HTERT RPE-1 (cell line): ENCODE results near the gene HSP90AA1.
"Not testable (repeated sequence)": the region's sequence is repeated elsewhere in the genome, so short reads cannot be mapped to it uniquely, and the experiment has no call there.

ENCODE experiments used
- in situ Hi-C: fragments of 300-500 bp; cut with MboI; formaldehyde crosslinking; loops from 4 replicates; pipeline ENCODE4 v1.14.3; 2020; ENCODE audit warnings: low sequenced_read_pairs

Gene HSP90AA1

DNA sequence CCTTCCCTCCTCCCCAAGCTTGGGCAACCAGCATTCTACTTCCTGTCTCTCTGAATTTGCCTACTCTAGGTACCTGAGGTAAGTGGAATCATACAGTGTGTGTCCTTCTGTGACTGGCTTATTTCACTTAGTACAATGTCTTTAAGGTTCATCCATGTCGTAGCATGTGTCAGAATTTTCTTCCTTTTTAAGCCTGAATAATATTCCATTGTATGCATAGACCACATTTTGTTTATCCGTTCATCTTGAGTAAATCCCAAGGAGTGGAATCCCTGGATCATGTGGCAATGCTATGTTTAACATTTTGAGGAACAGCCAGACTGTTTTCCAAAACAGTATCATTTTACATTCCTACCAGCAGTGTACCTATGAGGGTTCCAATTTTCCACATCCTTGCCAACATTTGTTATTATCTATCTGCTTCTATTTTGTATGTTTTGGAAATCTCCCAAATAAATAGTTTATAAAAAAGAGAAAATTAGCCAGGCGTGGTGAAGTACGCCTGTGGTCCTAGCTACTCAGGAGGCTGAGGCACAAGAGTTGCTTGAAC, 12.4 kb downstream of the HSP90AA1 start:
- in situ Hi-C loops = no loop called here

DNA sequence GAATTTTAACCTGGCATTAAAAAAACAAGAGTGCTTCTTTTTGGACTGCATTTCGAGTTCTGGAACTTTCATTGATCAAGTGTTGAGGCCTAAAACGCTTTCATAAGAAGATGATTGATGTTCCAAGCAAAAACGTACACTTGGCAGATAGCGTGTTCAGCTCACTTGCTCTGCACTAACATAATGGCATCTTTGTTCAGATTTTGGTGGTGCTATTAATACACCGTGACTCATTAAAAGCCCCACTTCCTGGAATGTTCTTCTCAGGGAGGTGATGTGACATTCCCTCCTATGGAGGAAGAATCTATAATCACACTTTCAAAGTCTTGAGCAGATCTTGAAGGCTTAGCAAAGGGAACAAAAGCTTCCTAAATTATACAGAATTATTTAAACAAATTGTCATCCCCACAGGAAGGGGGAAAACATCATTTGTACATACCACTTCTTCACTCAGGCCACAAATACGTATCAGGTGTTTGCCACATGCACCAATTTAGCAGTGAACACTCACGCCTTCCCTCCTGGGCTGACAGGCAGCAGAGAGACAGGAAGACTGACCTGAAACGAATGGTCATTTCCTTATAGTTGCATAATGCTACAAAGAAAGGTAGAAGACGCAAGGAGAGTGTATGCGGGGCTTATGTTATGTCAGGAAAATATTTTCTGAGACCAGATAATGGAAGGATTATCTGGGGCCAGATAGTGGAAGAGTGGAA, 15.4 kb downstream of the HSP90AA1 start:
- in situ Hi-C loops = no loop called here

DNA sequence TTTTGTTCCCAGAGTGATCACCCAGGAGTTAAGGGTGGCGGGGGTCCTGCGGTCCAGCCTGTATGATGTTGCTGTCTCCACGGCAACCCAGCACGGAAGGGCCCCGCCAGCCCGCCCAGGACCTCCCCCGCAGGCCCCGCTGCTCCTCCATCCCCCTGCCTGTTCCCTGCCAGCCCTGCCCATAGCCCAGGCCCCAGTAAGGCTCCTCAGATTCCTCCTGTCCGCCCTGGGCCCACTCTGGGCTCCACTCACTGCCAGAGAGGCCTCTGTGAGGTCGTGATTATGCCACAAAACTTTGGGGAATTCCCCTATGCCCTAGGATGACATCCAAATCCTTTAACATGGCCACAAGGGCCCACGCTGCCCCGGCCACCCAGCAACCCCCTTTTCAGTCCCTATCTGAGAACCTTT, 20.8 kb downstream of the HSP90AA1 start:
- in situ Hi-C loops = no loop called here

DNA sequence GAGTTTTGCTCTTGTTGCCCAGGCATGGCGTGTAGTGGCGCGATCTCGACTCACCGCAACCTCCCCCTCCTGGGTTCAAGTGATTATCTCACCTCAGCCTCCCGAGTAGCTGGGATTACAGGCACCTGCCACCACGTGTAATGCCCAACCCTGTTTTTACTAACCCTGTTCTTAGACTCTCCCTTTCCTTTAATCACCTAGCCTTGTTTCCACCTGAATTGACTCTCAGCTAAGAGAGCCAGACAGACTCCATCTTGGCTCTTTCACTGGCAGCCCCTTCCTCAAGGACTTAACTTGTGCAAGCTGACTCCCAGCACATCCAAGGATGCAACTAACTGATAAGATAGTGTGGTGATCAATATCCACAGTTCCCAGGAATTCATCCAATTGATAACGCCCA, 22.3 kb downstream of the HSP90AA1 start:
- in situ Hi-C loops = not testable (repeated sequence)

DNA sequence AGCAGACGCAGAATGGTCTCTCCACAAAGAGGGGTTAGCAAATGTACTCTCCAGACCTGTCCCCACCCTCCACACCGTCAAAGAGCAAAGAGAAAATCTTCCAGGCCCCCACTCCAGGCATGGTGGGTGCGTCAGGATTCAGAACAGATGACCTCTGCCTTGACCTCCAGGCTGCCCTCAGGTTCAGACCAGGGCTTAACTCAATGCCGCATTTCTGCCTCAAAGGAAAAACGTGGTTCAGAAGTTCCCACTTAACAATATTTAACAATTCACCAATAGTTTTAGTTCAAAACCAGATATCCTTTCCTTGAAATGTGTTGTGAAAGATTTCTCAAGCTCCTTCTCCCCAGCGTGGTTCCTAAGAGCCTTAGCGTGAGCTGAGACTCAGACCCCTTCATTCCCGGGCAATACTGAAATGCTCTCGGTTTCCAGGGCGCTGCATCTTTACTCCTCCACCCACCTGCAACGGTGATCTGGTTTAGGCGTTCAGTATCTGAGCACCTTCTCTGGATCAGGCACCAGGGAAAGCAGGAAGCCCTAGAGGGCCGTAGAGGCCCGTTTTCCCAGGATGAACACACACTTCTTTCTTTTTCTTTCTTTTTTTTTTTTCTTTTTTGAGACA, 22.9 kb downstream of the HSP90AA1 start:
- in situ Hi-C loops = no loop called here

DNA sequence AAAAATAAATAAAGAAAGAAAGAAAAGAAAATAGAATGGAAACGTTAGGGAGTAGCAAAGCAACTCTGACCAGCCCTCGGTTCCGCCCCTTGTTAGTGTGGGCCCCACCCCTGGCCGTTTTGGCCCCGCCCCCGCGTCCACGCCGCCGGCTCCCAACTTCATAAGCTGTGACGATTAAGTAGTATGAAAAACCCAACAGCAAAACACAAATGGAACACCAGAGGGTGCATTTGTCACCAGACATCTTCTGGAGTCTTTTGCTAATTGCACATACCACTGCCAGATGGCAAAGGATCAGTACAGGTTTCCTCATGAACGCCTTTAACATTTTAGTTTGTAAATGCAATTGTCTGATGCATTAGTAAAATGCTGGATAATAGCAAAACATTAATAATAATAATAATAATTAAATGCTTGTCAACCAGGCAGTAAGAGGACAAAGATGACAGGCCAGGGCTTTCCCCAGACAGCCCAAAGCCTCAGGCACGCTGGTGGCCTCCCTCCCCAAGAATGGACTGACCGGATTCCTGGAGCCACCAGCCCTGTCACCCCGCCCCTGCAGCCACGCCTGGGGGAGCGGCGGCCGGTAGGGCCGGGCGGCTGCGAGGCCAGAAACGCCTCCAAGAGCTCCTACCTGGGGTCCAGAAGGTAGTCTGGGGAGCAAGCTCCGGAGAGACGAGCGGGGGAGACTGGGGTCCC, 23.6 kb downstream of the HSP90AA1 start:
- in situ Hi-C loops = no loop called here

DNA sequence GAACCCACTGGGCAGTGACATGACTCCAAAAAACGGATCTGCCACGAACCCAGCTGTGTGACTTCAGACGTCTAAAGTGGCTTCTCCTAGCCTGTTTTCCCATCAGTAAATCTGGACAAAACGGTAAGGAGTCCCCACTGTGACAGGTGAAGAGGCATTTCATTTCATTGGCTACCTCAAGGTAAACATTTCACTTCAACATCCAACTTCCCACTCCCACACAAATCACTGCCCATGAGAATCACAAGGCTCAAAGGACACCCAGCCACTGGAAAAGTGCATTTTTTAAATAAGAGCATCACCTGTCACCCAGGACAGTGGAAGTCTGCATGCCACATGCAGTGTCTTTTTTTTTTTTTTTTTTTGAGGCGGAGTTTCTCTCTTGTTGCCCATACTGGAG, 27.9 kb downstream of the HSP90AA1 start:
- in situ Hi-C loops = no loop called here

DNA sequence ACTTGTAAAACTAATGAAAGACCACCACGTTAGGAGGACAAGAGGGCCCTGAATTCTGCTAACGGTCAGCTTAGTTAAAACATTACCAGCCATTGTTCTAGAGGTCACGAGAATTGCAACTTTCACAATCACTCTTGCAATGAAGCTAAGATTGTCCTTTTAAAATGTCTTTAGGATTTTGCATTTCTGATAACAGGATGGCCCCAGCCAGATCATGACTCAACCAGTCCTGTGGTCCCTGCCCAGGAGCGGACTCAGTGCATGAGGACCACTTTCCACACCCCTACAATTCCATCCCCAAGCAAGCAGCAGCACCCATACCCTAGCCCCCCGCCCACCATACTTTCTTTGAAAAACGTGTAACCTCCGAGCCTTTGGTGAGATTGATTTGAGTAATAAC, 28.7 kb downstream of the HSP90AA1 start:
- in situ Hi-C loops = no loop called here

DNA sequence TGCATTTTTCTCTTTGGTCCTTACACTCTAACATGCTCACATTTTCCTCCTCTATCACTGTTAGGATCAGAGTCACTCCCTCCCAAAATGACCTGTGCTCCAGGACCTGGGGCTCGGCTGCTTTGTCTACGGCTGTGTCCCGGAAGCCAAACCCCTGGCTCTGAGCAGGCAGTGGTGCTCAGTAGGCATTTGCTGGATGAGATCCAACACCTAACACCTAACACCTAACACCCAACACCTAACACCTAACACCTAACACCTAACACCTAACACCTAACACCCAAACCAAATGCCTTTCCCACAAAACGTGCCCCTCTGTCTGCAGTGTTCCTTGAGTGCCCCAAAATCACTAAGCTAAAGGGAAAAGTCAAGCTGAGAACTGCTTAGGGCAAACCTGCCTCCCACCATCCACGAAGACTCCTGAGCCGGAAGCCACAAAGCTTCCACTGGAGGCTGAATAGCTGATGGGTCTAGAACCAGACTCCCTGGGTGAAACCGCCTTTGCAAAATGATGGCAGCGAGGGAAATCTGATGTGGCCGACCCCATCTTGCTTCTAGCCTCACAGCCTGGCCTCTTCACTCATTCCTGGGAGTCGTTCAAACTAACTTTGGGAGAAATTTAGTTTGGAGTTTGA, 29.2 kb downstream of the HSP90AA1 start:
- in situ Hi-C loops = no loop called here

DNA sequence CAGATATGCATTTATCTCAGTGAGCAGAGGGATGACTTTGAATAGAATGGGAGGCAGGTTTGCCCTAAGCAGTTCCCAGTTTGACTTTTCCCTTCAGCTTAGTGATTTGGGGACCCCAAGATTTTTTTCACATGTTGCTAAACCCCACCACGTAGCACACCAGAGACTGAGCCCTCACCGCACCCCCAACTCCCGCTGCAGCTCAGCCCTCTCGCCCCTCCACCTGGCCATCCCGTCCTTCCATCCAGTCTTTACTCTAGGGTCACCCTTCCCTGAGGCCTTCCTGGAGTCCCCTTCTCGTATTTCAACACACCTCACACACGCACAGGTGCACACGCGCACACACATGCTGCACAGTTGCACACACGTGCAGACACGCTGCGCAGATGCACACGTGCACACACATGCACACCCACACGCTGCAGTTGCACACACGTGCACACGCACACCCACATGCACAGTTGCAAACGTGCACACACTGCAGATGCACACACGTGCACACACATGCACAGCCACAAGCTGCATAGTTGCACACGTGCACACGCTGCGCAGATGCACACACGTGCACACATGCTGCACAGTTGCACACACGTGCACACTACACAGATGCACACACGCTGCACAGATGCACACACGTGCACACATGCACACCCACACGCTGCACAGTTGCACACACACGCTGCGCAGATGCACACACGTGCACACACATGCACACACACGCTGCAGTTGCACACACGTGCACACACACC, 30.0 kb downstream of the HSP90AA1 start:
- in situ Hi-C loops = no loop called here

DNA sequence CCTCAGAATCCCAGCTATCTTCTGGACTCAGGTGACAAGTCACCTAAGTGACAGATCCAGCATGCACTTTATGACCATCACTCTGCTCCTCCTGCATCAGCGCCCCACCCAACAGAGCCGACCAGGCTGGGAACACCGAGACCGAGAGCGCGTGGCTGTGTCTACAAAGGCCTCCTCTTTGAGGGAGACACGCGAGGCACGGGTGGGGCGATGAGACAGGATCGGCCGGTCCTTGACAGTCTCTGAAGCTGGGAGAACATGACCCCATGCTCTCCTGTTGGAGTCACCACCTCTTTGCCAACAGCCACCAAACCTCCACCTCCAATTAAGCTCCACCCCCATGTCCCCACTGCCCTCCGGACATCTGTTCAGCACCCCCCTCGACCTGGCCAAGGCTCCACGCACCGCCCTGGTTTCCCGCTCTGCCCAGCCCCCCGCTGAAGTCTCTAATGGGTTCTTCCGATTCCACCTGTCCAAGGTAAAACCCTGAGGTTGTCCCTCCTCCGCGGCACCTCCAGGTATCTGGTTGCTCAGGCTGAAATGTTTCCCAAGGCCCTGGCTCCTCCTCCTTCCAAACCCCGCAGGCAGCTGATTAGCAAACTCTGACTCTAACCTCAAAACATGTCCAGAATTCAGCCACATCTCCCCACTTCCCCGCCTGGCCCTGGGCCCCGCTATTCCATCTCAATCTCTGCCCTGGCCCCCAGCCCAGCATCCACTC, 31.5 kb downstream of the HSP90AA1 start:
- in situ Hi-C loops = no loop called here

DNA sequence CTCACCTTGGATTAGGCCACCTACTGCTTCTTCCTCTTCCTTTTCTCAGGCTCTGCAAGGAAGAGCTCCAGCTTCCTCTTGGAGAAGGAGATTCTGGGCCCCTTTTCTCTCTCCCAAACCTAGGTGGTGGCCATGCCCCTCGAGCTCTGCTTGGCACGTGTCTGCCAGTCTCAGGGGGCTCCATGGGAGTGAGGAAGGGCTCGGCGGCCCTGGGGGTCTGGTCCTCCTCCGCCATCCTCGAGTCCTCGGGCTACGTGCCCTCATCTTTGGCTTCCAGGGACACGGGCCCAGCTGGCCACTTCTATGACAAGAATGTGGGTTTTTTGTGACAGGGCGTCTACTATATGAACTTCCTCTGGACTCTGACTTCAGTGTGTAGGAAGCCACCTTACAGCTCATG, 34.3 kb downstream of the HSP90AA1 start:
- in situ Hi-C loops = no loop called here

DNA sequence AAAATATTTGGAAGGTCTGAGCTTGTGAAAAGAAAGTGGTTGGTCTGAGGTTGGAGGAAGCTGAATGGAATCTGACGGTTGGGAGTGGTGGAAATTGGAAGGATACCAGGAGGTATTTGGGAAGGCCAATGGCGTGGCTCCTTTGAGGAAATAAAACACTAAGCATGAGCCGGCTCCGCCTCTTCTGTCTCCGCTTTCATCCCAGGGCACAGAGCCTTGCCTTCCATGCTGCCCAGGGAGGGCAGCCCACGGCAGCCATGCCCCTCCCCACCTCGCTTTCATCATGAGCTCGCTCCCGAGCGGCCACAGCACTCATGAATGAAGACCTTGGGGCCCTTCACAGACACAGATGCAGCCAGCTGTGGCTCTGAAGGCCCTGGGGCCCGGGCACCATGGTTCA, 36.2 kb downstream of the HSP90AA1 start:
- in situ Hi-C loops = no loop called here

DNA sequence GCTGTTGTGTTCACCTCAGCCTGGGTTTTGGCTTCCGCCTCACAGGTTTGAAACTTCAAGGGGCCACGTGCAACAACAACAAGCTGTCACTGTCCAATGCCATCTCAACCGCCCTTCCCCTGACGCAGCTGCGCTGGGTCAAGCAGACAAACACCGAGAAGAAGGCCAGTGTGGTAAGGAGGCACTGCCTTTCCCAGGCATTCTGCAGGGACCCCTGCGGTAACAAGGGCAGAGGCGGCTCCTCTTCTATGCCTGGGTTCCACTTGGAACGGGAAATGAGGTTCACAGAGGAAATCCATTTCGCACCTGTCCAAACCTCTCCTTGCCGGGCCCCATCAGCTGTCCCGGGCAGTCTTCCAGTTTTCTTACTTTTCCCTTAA, 36.8 kb downstream of the HSP90AA1 start:
- in situ Hi-C loops = no loop called here

DNA sequence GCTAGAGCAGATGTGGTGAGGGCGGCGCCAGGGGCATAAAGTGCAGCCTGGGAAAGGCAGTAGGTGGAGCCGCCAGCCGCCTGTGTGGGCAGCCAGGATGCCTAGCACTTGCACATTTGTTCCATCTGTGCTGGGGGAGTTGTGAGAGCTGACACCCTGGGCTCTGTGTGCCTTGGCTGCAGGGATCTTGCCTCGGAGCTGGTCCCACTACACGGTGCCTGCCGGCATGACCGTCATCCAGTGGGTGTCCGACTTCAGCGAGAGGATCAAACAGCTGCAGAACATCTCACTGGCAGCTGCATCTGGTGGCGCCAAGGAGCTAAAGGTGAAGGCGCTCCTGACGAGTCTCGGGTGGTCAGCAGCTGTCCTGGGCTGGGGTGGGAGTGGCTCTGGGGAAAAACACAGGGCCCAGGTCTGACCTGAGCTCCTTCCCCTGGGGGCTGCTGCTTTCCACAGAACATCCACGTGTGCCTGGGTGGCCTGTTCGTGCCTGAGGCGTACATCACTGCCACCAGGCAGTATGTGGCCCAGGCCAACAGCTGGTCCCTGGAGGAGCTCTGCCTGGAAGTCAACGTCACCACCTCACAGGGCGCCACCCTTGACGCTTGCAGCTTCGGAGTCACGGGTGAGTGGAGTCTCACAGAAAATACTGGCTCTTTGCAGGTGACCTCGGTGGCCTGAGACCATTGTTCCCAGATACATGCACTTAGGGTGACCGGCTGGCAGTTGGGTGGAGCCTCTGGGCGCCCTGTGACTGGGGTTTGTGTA, 37.4 kb downstream of the HSP90AA1 start:
- in situ Hi-C loops = no loop called here

DNA sequence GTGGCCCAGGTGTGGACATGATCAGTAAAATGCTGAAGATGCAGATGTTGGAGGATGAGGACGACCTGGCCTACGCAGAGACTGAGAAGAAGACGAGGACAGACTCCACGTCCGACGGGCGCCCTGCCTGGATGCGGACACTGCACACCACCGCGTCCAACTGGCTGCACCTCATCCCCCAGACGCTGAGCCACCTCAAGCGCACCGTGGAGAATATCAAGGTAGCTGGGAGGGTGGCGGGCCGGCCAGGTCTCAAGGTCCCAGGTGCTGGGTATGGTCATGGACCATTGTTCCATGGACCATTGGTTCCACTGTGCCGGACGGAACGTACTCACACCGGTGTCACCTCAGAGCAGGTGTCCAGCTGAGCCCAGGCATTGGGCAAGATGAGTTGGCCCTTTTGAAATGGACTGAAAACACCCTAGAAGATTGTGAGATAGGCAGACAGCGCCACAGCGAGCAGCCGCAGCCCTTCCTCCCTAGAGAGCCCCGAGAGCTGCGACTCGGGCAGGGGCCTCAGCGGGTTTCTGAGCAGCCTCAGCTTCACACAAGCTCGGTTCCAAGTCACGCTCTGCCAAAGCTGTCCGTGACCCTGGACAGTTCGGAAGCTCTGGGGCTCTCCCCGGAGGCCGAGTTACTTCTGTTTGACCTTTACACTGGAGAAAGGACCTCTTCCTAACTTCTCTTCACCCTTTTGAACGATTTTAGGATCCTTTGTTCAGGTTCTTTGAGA, 38.9 kb downstream of the HSP90AA1 start:
- in situ Hi-C loops = no loop called here

DNA sequence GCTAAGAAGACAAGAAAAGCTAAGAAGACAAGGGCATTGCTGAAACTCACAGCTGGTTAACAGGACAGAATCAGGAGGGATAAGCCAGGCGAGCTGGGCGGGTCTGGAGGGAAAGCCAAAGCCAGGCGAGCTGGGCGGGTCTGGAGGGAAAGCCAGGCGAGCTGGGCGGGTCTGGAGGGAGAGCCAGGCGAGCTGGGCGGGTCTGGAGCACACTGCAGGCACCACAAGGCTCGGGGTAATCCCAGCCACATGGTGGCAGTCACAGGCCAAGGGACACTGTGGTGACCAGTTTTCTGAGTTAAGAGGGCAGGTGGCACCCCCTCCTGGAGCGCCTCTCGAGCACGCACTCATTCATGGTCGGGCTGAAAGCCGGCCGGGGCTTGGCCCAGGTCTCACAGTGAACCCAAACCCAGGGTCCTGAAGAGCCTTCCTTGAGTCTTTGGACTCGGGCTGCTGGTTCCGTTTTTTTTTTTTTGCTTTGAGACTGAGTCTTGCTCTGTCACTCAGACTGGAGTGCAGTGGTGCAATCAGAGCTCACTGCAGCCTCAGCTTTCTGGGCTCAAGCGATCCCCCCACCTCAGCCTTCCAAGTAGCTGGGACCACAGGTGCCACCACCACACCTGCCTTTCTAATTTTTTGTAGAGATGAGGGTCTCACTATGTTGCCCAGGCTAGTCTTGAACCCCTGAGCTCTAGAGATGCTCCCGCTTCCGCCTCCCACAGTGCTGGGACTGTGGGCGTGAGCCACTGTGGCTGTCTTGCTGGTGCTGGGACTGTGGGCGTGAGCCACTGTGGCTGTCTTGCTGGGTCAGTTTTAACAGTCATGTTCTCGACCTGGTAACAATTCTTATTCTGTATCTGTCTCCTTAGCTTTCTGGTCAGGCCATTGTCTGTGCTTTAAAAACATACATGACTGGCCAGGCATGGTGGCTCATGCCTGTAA, 40.2 kb downstream of the HSP90AA1 start:
- in situ Hi-C loops = no loop called here

DNA sequence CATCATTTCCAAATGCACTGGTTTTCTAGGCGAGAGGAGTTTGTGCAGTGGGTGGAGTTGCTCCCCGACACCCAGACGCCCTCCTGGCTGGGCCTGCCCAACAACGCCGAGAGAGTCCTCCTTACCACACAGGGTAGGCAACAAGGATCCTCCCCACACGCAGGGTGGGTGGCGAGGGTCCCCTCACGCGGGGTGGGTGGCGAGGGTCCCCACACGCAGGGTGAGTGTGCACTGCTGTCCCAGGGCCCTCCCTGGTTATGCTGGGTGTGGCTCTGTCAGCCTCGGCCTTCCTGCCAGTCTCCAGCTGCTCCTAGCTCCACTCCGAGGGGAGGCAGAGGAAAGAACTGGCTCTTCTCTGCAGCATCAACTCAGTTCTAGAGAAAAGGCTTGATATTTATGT, 42.3 kb downstream of the HSP90AA1 start:
- in situ Hi-C loops = no loop called here
